Smooth muscle cell of the brain vasculature (primary cell): ENCODE results near the gene SULT1C2.
A peak's percentile ranks its signal among the peaks of the same experiment; 100 is the strongest.
"Not testable (repeated sequence)": the region's sequence is repeated elsewhere in the genome, so short reads cannot be mapped to it uniquely, and the experiment has no call there.

Source experiments
- DNase-seq: peaks from one replicate; pipeline ENCODE4 v3.0.0-alpha.2; 2012; ENCODE audit warnings: low read depth, low spot score

The SULT1C2 gene

GRCh38 chr2:108288534-108289106 lies at the start of gene SULT1C2:
Gene SULT1C2 (plus strand): TSS chr2:108288895. CDS start chr2:108293668, 4,773 bp downstream.
- peak; percentile 97 for DNase-seq

- no peak for DNase-seq
Measured at GRCh38 chr2:108239786-108240185, 48.9 kb upstream of the SULT1C2 start, which contains the start of gene SULT1C3. Gene SULT1C3 (plus strand): TSS chr2:108239968. CDS start chr2:108247195, 7,227 bp downstream.

- DNase-seq, result no peak
Measured at GRCh38 chr2:108240966-108241365, 47.7 kb upstream of the SULT1C2 start.

- DNase-seq, result no peak
Measured at GRCh38 chr2:108243566-108243965, 45.1 kb upstream of the SULT1C2 start.

GRCh38 chr2:108244667-108245414 lies 43.9 kb upstream of the SULT1C2 start:
- DNase-seq, result no peak

GRCh38 chr2:108253106-108253505 lies 35.6 kb upstream of the SULT1C2 start:
- DNase-seq, result no peak

- DNase-seq, result no peak
Measured at GRCh38 chr2:108257757-108258331, 30.9 kb upstream of the SULT1C2 start.

GRCh38 chr2:108260773-108261172 lies 27.9 kb upstream of the SULT1C2 start:
- no peak for DNase-seq

GRCh38 chr2:108262036-108262435 lies 26.7 kb upstream of the SULT1C2 start:
- no peak for DNase-seq

GRCh38 chr2:108263401-108263800 lies 25.3 kb upstream of the SULT1C2 start:
- no peak for DNase-seq

GRCh38 chr2:108266218-108266617 lies 22.5 kb upstream of the SULT1C2 start:
- DNase-seq, result no peak

GRCh38 chr2:108267101-108267500 lies 21.6 kb upstream of the SULT1C2 start:
- DNase-seq, result no peak

- no peak for DNase-seq
Measured at GRCh38 chr2:108268001-108268400, 20.7 kb upstream of the SULT1C2 start.

- DNase-seq, result no peak
Measured at GRCh38 chr2:108270346-108270745, 18.3 kb upstream of the SULT1C2 start.

GRCh38 chr2:108270768-108271506 lies 17.8 kb upstream of the SULT1C2 start:
- no peak for DNase-seq

GRCh38 chr2:108271691-108272253 lies 16.9 kb upstream of the SULT1C2 start:
- peak; percentile 82 for DNase-seq

GRCh38 chr2:108278631-108279030 lies 10.1 kb upstream of the SULT1C2 start:
- no peak for DNase-seq

- DNase-seq, result no peak
Measured at GRCh38 chr2:108279468-108279867, 9.2 kb upstream of the SULT1C2 start.

GRCh38 chr2:108280466-108280865 lies 8.2 kb upstream of the SULT1C2 start:
- DNase-seq, result no peak

GRCh38 chr2:108284566-108284965 lies 4.1 kb upstream of the SULT1C2 start:
- not testable (repeated sequence) for DNase-seq

- no peak for DNase-seq
Measured at GRCh38 chr2:108285616-108286015, 3.1 kb upstream of the SULT1C2 start.

GRCh38 chr2:108287169-108287568 lies 1.5 kb upstream of the SULT1C2 start:
- no peak for DNase-seq
